ENCODE results near the gene CENPF. TPM values are rescaled to one million over a fixed set of nuclear protein-coding genes. Genes with fewer than 3 reads are reported as not detected.
"Not testable (repeated sequence)": the region's sequence is repeated elsewhere in the genome, so short reads cannot be mapped to it uniquely, and the experiment has no call there.

CENPF gene
- total and polyA plus RNA-seq, 4 experiments from 2014 or later = 0.02 to 2.8 (median 1.5) TPM

GRCh38 chr1:214568328-214568727, 34.7 kb upstream of the CENPF start:
- no peak overlapping the region for H3K4me3 Mint-ChIP-seq
- H3K27ac Mint-ChIP-seq = no peak overlapping the region
- POLR2A ChIA-PET (ENCODE audit: partially characterized antibody) = no interaction called here
- no peaks in the 10 kb centered on the region for H3K4me1 Mint-ChIP-seq
- H3K9me3 Mint-ChIP-seq = peaks cover 0 to 3% (median 0%) of the 10 kb centered on the region in 8 donors
- Histone ChIP-seq H3K4me1 (ENCODE audit: insufficient read depth, low read length) (no peaks in the 10 kb centered on the region), H3K27ac (ENCODE audit: low read depth, low read length) (no peak overlapping the region), H3K27me3 (ENCODE audit: insufficient read depth, low read length) (no peaks in the 10 kb centered on the region), H3K9me3 (ENCODE audit: control insufficient read depth in 1 of 2, low read length in 2 of 2) (no peaks in the 10 kb centered on the region), H3K4me3 (ENCODE audit: low read length in 2 of 2) (no peak overlapping the region), H3K36me3 (ENCODE audit: insufficient read depth, low read length) (no peaks in the 10 kb centered on the region)
- CTCF ChIA-PET (ENCODE audit: partially characterized antibody) = no interaction called here
- DNase-seq = no peak
- intact Hi-C loops (cut with micrococcal nuclease) = no loop called here
- peaks cover 6 to 7% of the 10 kb centered on the region in 2 donors for H3K27me3 Mint-ChIP-seq
- H3K36me3 Mint-ChIP-seq = no peaks in the 10 kb centered on the region

- Mint-ChIP-seq H3K27me3 (peaks cover 6 to 7% of the 10 kb centered on the region in 2 donors), H3K9me3 (peaks cover 0 to 3% (median under 1%) of the 10 kb centered on the region in 8 donors), H3K4me3 (no peak overlapping the region), H3K4me1 (no peaks in the 10 kb centered on the region), H3K36me3 (no peaks in the 10 kb centered on the region), H3K27ac (no peak overlapping the region)
- intact Hi-C loops (cut with micrococcal nuclease) = no loop called here
- Histone ChIP-seq H3K27me3 (ENCODE audit: insufficient read depth, low read length) (no peaks in the 10 kb centered on the region), H3K9me3 (ENCODE audit: control insufficient read depth in 1 of 2, low read length in 2 of 2) (no peaks in the 10 kb centered on the region), H3K4me3 (ENCODE audit: low read length in 2 of 2) (no peak overlapping the region), H3K27ac (ENCODE audit: low read depth, low read length) (no peak overlapping the region), H3K4me1 (ENCODE audit: insufficient read depth, low read length) (no peaks in the 10 kb centered on the region), H3K36me3 (ENCODE audit: insufficient read depth, low read length) (no peaks in the 10 kb centered on the region)
- POLR2A ChIA-PET (ENCODE audit: partially characterized antibody) = no interaction called here
- DNase-seq = no peak
- CTCF ChIA-PET (ENCODE audit: partially characterized antibody) = no interaction called here
Observed at GRCh38 chr1:214569357-214570004, 33.5 kb upstream of the CENPF start.

DNA sequence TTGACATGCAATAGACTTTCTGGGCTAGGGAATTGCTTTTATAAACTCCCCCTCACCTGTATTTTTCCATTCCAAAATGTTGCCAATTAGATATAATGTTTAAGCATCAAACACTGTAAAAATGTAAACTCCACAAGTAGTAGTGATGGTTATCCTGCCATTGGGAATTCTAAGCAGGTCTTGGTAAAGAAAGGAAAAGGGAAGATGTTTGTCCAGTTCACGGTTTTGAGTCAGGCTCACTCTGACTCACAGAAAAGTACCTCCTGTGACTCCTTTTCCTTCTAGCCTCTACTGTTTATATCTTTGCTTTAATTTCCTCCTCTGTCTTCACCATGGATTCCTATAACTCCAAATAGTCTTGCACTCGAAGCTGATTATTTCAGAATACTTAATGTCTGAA, 32.6 kb upstream of the CENPF start:
- Mint-ChIP-seq H3K4me1 (no peaks in the 10 kb centered on the region), H3K27ac (no peak overlapping the region), H3K9me3 (peaks cover 0 to 8% (median 3%) of the 10 kb centered on the region in 8 donors), H3K4me3 (no peak overlapping the region), H3K27me3 (peaks cover 6 to 7% of the 10 kb centered on the region in 2 donors), H3K36me3 (no peaks in the 10 kb centered on the region)
- POLR2A ChIA-PET (ENCODE audit: partially characterized antibody) = interaction anchor here (0.6 kb wide), 1 partner anchor 83 kb away, joined by 3 read pairs; no protein-coding TSS in a partner anchor
- Histone ChIP-seq H3K9me3 (ENCODE audit: control insufficient read depth in 1 of 2, low read length in 2 of 2) (peaks cover 0 to under 1% of the 10 kb centered on the region in 2 donors), H3K27ac (ENCODE audit: low read depth, low read length) (no peak overlapping the region), H3K4me1 (ENCODE audit: insufficient read depth, low read length) (no peaks in the 10 kb centered on the region), H3K27me3 (ENCODE audit: insufficient read depth, low read length) (no peaks in the 10 kb centered on the region), H3K4me3 (ENCODE audit: low read length in 2 of 2) (no peak overlapping the region), H3K36me3 (ENCODE audit: insufficient read depth, low read length) (no peaks in the 10 kb centered on the region)
- no peak for DNase-seq
- CTCF ChIA-PET (ENCODE audit: partially characterized antibody) = no interaction called here
- intact Hi-C loops (cut with micrococcal nuclease) = no loop called here

DNA sequence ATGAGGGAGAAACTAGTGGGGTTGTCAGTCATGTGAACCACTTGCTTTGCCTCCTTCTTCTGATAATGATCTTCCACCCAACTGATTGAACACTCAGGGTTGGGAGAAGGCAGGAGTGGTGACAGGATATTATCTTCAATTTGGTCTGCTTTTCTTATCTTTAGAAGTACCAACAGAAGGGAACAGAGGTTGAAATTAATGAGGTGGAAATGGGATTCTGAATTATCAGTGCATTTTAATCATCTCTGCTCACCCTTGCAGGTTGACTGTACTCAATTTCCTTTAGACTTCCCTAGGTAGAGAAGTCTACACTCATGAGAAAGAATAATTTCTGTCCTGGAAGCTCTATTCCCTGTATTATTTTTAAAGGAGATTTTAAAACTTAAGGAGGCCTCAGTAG, 31.7 kb upstream of the CENPF start:
- no peak for DNase-seq
- Histone ChIP-seq H3K27ac (ENCODE audit: low read depth, low read length) (no peak overlapping the region), H3K9me3 (ENCODE audit: control insufficient read depth in 1 of 2, low read length in 2 of 2) (peaks cover 0 to 8% of the 10 kb centered on the region in 2 donors), H3K4me1 (ENCODE audit: insufficient read depth, low read length) (no peaks in the 10 kb centered on the region), H3K36me3 (ENCODE audit: insufficient read depth, low read length) (no peaks in the 10 kb centered on the region), H3K4me3 (ENCODE audit: low read length in 2 of 2) (no peak overlapping the region), H3K27me3 (ENCODE audit: insufficient read depth, low read length) (no peaks in the 10 kb centered on the region)
- POLR2A ChIA-PET (ENCODE audit: partially characterized antibody) = no interaction called here
- Mint-ChIP-seq H3K27ac (no peak overlapping the region), H3K4me1 (no peaks in the 10 kb centered on the region), H3K4me3 (no peak overlapping the region), H3K36me3 (peaks cover 6 to 8% of the 10 kb centered on the region in 2 donors), H3K27me3 (peaks cover 9% of the 10 kb centered on the region in 2 donors), H3K9me3 (peaks cover 4 to 17% (median 9%) of the 10 kb centered on the region in 8 donors)
- CTCF ChIA-PET (ENCODE audit: partially characterized antibody) = interaction anchor here (1.7 kb wide), 1 partner anchor 310 kb away, joined by 5 read pairs; no protein-coding TSS in a partner anchor
- intact Hi-C loops (cut with micrococcal nuclease) = no loop called here

- POLR2A ChIA-PET (ENCODE audit: partially characterized antibody) = no interaction called here
Observed at GRCh38 chr1:214573386-214574318, 29.3 kb upstream of the CENPF start.

DNA sequence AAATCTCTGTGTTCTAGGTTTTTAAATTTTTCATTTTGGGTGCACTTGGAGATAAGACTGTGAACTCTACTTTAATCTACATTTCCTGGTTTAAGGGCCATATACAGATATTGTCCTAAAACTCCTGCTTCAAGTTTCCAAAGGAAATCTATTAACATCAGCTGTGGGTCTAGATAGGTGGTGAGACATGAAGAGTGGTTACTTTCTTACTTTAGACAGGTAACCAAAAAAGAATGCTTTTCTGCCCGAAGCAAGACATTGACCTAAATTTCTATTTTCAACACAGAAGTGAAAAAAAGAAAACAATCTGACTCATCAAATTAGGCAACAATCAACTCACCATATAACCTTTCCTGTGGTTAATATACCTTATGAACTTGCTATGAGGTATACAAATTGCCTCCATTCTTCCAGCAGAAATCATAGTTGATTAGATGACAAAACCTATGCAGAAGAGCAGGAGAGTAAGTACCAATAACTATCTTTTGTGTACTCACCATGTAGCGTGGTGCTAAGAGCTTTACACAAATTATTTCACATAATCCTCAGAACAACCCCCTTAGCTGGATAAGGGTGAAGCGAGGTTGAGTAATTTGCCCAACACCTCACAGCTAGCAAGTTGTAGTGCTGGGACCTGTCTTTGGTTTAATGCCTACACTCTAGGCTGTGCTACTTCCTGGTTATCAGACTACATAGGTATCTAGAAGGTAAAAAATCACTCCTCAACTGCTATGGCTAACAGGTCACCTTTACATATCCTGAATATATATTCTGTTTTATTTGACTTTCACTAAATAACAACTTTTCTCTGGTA, 28.2 kb upstream of the CENPF start:
- Histone ChIP-seq H3K27ac (ENCODE audit: low read depth, low read length) (no peak overlapping the region), H3K4me1 (ENCODE audit: insufficient read depth, low read length) (no peaks in the 10 kb centered on the region), H3K27me3 (ENCODE audit: insufficient read depth, low read length) (no peaks in the 10 kb centered on the region), H3K36me3 (ENCODE audit: insufficient read depth, low read length) (no peaks in the 10 kb centered on the region), H3K4me3 (ENCODE audit: low read length in 2 of 2) (no peak overlapping the region), H3K9me3 (ENCODE audit: control insufficient read depth in 1 of 2, low read length in 2 of 2) (peaks cover 0 to 8% of the 10 kb centered on the region in 2 donors)
- peaks cover 7 to 11% of the 10 kb centered on the region in 2 donors for H3K27me3 Mint-ChIP-seq
- peaks cover 6 to 8% of the 10 kb centered on the region in 2 donors for H3K36me3 Mint-ChIP-seq
- no peak overlapping the region for H3K27ac Mint-ChIP-seq
- H3K9me3 Mint-ChIP-seq = peaks cover 4 to 36% (median 26%) of the 10 kb centered on the region in 8 donors
- CTCF ChIA-PET (ENCODE audit: partially characterized antibody) = no interaction called here
- no peak for DNase-seq
- no peak overlapping the region for H3K4me3 Mint-ChIP-seq
- intact Hi-C loops (cut with micrococcal nuclease) = no loop called here
- POLR2A ChIA-PET (ENCODE audit: partially characterized antibody) = no interaction called here
- H3K4me1 Mint-ChIP-seq = no peaks in the 10 kb centered on the region

More at GRCh38 chr1:214573386-214574318, 29.3 kb upstream of the CENPF start:
- peaks cover 6 to 8% of the 10 kb centered on the region in 2 donors for H3K36me3 Mint-ChIP-seq
- H3K27me3 Mint-ChIP-seq = peaks cover 10 to 12% of the 10 kb centered on the region in 2 donors
- Histone ChIP-seq H3K27ac (ENCODE audit: low read depth, low read length) (no peak overlapping the region), H3K27me3 (ENCODE audit: insufficient read depth, low read length) (no peaks in the 10 kb centered on the region), H3K36me3 (ENCODE audit: insufficient read depth, low read length) (no peaks in the 10 kb centered on the region), H3K4me1 (ENCODE audit: insufficient read depth, low read length) (no peaks in the 10 kb centered on the region), H3K4me3 (ENCODE audit: low read length in 2 of 2) (no peak overlapping the region), H3K9me3 (ENCODE audit: control insufficient read depth in 1 of 2, low read length in 2 of 2) (peaks cover 0 to 8% of the 10 kb centered on the region in 2 donors)
- CTCF ChIA-PET (ENCODE audit: partially characterized antibody) = no interaction called here
- H3K4me1 Mint-ChIP-seq = no peaks in the 10 kb centered on the region
- peaks cover 4 to 36% (median 26%) of the 10 kb centered on the region in 8 donors for H3K9me3 Mint-ChIP-seq
- no peak overlapping the region for H3K27ac Mint-ChIP-seq
- DNase-seq = no peak
- H3K4me3 Mint-ChIP-seq = no peak overlapping the region
- intact Hi-C loops (cut with micrococcal nuclease) = no loop called here

DNA sequence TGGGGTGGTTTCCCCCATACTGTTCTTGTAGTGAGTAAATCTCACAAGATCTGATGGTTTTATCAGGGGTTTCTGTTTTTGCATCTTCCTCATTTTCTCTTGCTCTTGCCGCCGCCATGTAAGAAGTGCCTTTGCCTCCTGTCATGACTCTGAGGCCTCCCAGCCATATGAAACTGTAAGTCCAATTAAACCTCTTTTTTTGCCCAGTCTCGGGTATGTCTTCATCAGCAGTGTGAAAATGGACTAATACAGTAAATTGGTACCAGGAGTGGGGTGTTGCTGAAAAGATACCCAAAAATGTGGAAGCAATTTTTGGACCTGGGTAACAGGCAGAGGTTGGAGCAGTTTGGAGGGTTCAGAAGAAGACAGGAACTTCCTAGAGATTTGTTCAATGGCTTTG, 26.9 kb upstream of the CENPF start:
- H3K36me3 ChIP-seq (ENCODE audit: insufficient read depth, low read length); H3K27me3 Mint-ChIP-seq; H3K36me3 Mint-ChIP-seq; POLR2A ChIA-PET (ENCODE audit: partially characterized antibody); intact Hi-C loops (cut with micrococcal nuclease); H3K4me3 Mint-ChIP-seq; H3K27me3 ChIP-seq (ENCODE audit: insufficient read depth, low read length); CTCF ChIA-PET (ENCODE audit: partially characterized antibody); H3K4me1 Mint-ChIP-seq; H3K9me3 ChIP-seq (ENCODE audit: control insufficient read depth in 1 of 2, low read length in 2 of 2); H3K4me3 ChIP-seq (ENCODE audit: low read length in 2 of 2); DNase-seq; H3K27ac ChIP-seq (ENCODE audit: low read depth, low read length); H3K4me1 ChIP-seq (ENCODE audit: insufficient read depth, low read length); H3K27ac Mint-ChIP-seq: not testable (repeated sequence)
- H3K9me3 Mint-ChIP-seq = peaks cover 4 to 36% (median 26%) of the 10 kb centered on the region in 8 donors
